MM.1S (cell line): ENCODE results near the gene WDR77.

Experiments
- DNase-seq: peaks from one replicate; pipeline ENCODE4 v3.0.0-alpha.2; 2015
- H2AFZ ChIP-seq: fragments of 300-600 bp; sonication (generic); 2 replicates; pipeline ENCODE4 v1.6.0; 2016; ENCODE audit warnings: antibody characterized with exemption, low read length
- H3F3A ChIP-seq: fragments of 300-600 bp; sonication (generic); 2 replicates; pipeline ENCODE4 v1.6.1; 2016; ENCODE audit warnings: mild to moderate bottlenecking, antibody characterized with exemption, low read length, moderate library complexity, mixed read lengths; ENCODE audit not compliant: insufficient read depth
- H3K27ac ChIP-seq: fragments of 300-600 bp; sonication (generic); 2 replicates; pipeline ENCODE4 v1.5.1; 2016; ENCODE audit warnings: mild to moderate bottlenecking, low read length
- H3K27me3 ChIP-seq: fragments of 300-600 bp; sonication (generic); replicated peaks from 2 replicates; pipeline ENCODE4 v1.6.0; 2016; ENCODE audit warnings: low read length; ENCODE audit not compliant: insufficient read depth
- H3K36me3 ChIP-seq: fragments of 300-600 bp; sonication (generic); replicated peaks from 2 replicates; pipeline ENCODE4 v1.6.1; 2016; ENCODE audit warnings: mild to moderate bottlenecking, low read length, mixed read lengths; ENCODE audit not compliant: insufficient read depth
- H3K4me1 ChIP-seq: fragments of 300-600 bp; sonication (generic); 2 replicates; pipeline ENCODE4 v1.6.1; 2016; ENCODE audit warnings: low read length, mixed read lengths
- H3K4me2 ChIP-seq: fragments of 300-600 bp; sonication (generic); 2 replicates; pipeline ENCODE4 v1.6.0; 2016; ENCODE audit warnings: low read depth, low read length
- H3K4me3 ChIP-seq: fragments of 300-600 bp; sonication (generic); 2 replicates; pipeline ENCODE4 v1.5.1; 2016; ENCODE audit warnings: low read length, mixed read lengths
- H3K79me2 ChIP-seq: fragments of 300-600 bp; sonication (generic); 2 replicates; pipeline ENCODE4 v1.6.1; 2016; ENCODE audit warnings: mixed run types, low read length, mixed read lengths
- H3K9ac ChIP-seq: fragments of 300-600 bp; sonication (generic); 2 replicates; pipeline ENCODE4 v1.6.1; 2016; ENCODE audit warnings: low read length, mixed read lengths
- H3K9me2 ChIP-seq: fragments of 300-600 bp; sonication (generic); replicated peaks from 2 replicates; pipeline ENCODE4 v1.6.1; 2016; ENCODE audit warnings: mild to moderate bottlenecking, low read length, mixed read lengths; ENCODE audit not compliant: insufficient read depth
- H3K9me3 ChIP-seq: fragments of 300-600 bp; sonication (generic); replicated peaks from 2 replicates; pipeline ENCODE4 v1.6.1; 2016; ENCODE audit warnings: mild to moderate bottlenecking, low read length, mixed read lengths; ENCODE audit not compliant: insufficient read depth
- H4K20me1 ChIP-seq: fragments of 300-600 bp; sonication (generic); 2 replicates; pipeline ENCODE4 v1.6.1; 2016; ENCODE audit warnings: mild to moderate bottlenecking, low read length, moderate library complexity, mixed read lengths; ENCODE audit not compliant: insufficient read depth
- CTCF ChIP-seq: fragments of 300-600 bp; sonication (generic); IDR thresholded peaks from 2 replicates; pipeline ENCODE4 v1.5.1; 2016; ENCODE audit warnings: antibody characterized with exemption, low read length, mixed read lengths
- EZH2 ChIP-seq: fragments of 300-600 bp; sonication (generic); optimal IDR thresholded peaks from 2 replicates; pipeline ENCODE3; 2017; ENCODE audit warnings: low read depth, mild to moderate bottlenecking, antibody characterized with exemption, low read length, mixed read lengths
- EZH2phosphoT487 ChIP-seq: fragments of 300-600 bp; sonication (generic); IDR thresholded peaks from 2 replicates; pipeline ENCODE4 v1.6.1; 2018; ENCODE audit warnings: antibody characterized with exemption, low read length

WDR77 gene

GRCh38 chr1:111488669-111489068, 39.6 kb upstream of the WDR77 start:
- TF ChIP-seq EZH2phosphoT487 (no peak), CTCF (no peak)
- DNase-seq: no peak
- no peaks in the 10 kb centered on the region for H3K9me3 ChIP-seq

GRCh38 chr1:111487133-111487532, 38.1 kb upstream of the WDR77 start:
- Histone ChIP-seq H3F3A (no peaks in the 10 kb centered on the region), H3K27ac (no peak overlapping the region), H3K27me3 (no peaks in the 10 kb centered on the region), H3K4me2 (no peak overlapping the region), H3K36me3 (no peaks in the 10 kb centered on the region), H3K4me3 (no peak overlapping the region), H3K79me2 (no peaks in the 10 kb centered on the region), H2AFZ (no peak overlapping the region), H3K9me2 (no peaks in the 10 kb centered on the region), H3K9me3 (no peaks in the 10 kb centered on the region), H3K4me1 (no peaks in the 10 kb centered on the region), H4K20me1 (no peaks in the 10 kb centered on the region), H3K9ac (no peak overlapping the region)
- DNase-seq: no peak
- TF ChIP-seq EZH2phosphoT487: no peak
- no peak for TF ChIP-seq CTCF
- TF ChIP-seq EZH2: no peak

More at GRCh38 chr1:111488669-111489068, 39.6 kb upstream of the WDR77 start:
- Histone ChIP-seq H3F3A (no peaks in the 10 kb centered on the region), H3K4me1 (no peaks in the 10 kb centered on the region), H3K9me2 (no peaks in the 10 kb centered on the region), H3K79me2 (no peaks in the 10 kb centered on the region), H3K27ac (no peak overlapping the region), H3K4me2 (no peak overlapping the region), H3K4me3 (no peak overlapping the region), H3K9ac (no peak overlapping the region), H3K36me3 (no peaks in the 10 kb centered on the region), H2AFZ (no peak overlapping the region), H3K27me3 (no peaks in the 10 kb centered on the region), H4K20me1 (no peaks in the 10 kb centered on the region)

DNA sequence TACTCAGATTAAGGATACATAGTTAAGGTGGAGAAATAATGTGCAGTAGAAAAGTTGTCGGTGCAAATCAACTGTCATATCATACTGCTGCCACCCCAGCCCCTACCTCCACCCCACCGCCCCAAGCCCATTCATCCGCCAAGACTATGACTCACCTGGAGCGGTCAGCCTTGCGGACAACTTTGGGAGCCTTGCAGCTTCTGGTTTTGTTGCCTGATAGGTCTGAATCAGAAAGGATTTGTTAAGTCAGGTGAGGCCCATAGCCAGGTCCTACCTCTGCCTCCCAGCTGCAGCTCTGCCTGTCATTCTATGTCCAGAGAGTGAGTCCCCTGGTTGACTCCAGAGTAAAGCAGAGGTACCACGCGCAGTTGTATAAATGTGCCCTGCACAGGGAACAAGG, 37.4 kb upstream of the WDR77 start:
- H3K27ac ChIP-seq: no peak overlapping the region
- H3K9me3 ChIP-seq: no peaks in the 10 kb centered on the region
- no peaks in the 10 kb centered on the region for H3K36me3 ChIP-seq
- no peaks in the 10 kb centered on the region for H3K27me3 ChIP-seq
- H3K4me2 ChIP-seq: no peak overlapping the region
- H3K9me2 ChIP-seq: no peaks in the 10 kb centered on the region
- DNase-seq: no peak
- no peak overlapping the region for H2AFZ ChIP-seq
- H3K4me3 ChIP-seq: no peak overlapping the region
- no peak for TF ChIP-seq EZH2
- no peak for TF ChIP-seq EZH2phosphoT487
- no peak for TF ChIP-seq CTCF
- H3K9ac ChIP-seq: no peak overlapping the region
- no peaks in the 10 kb centered on the region for H3K79me2 ChIP-seq
- no peaks in the 10 kb centered on the region for H3F3A ChIP-seq
- H3K4me1 ChIP-seq: no peaks in the 10 kb centered on the region
- no peaks in the 10 kb centered on the region for H4K20me1 ChIP-seq
